SK-N-MC (cell line): ENCODE measurements around the gene CLCF1.
"Not testable (repeated sequence)": the region's sequence is repeated elsewhere in the genome, so short reads cannot be mapped to it uniquely, and the experiment has no call there.

ENCODE experiments used
- EZH2 ChIP-seq: fragments of 200-600 bp; sonication (generic); IDR thresholded peaks from one replicate; pipeline ENCODE4 v1.6.1; 2017; ENCODE audit warnings: antibody characterized with exemption
- FOXP2 ChIP-seq: optimal IDR thresholded peaks from 2 replicates; pipeline ENCODE3; 2011; ENCODE audit warnings: mild to moderate bottlenecking, moderate library complexity; ENCODE audit not compliant: insufficient read depth; ENCODE audit errors: extremely low read length, control extremely low read depth
- POLR2AphosphoS5 ChIP-seq: IDR thresholded peaks from 2 replicates; pipeline ENCODE4 v1.6.1; 2012; ENCODE audit warnings: mild to moderate bottlenecking, low read depth, low read length, borderline replicate concordance

GRCh38 chr11:67403085-67403484 is 29.7 kb upstream of the CLCF1 start:
- not testable (repeated sequence) for TF ChIP-seq POLR2AphosphoS5, EZH2, FOXP2
